WTC11 (cell line): ENCODE measurements around the gene MAP6.

ENCODE experiments used
- ATF1 ChIP-seq: sonication (generic); formaldehyde crosslinking; IDR thresholded peaks from 2 replicates; pipeline ENCODE4 v1.8.1; 2023; ENCODE audit warnings: mild to moderate bottlenecking, moderate library complexity, missing genetic modification reagents
- ELF4 ChIP-seq: sonication (generic); formaldehyde crosslinking; IDR thresholded peaks from 2 replicates; pipeline ENCODE4 v1.8.1; 2022; ENCODE audit warnings: low read depth, mild to moderate bottlenecking, moderate library complexity, missing genetic modification reagents
- ETV6 ChIP-seq: sonication (generic); formaldehyde crosslinking; IDR thresholded peaks from 2 replicates; pipeline ENCODE4 v1.8.1; 2022; ENCODE audit warnings: mild to moderate bottlenecking, missing genetic modification reagents
- MXD4 ChIP-seq: fragments of 250-450 bp; sonication (Bioruptor Pico); IDR thresholded peaks from 2 replicates; pipeline ENCODE4 v1.8.0; 2021; ENCODE audit warnings: mild to moderate bottlenecking, moderate library complexity, borderline replicate concordance
- MYBL2 ChIP-seq: sonication (generic); formaldehyde crosslinking; IDR thresholded peaks from 2 replicates; pipeline ENCODE4 v1.8.1; 2023; ENCODE audit warnings: mild to moderate bottlenecking, moderate library complexity, missing genetic modification reagents
- TEAD4 ChIP-seq: sonication (generic); formaldehyde crosslinking; IDR thresholded peaks from 2 replicates; pipeline ENCODE4 v1.8.0; 2022; ENCODE audit warnings: mild to moderate bottlenecking, missing genetic modification reagents
- TF ChIP-seq, protein P1 (sequence below): fragments of 200-600 bp; IDR thresholded peaks from 2 replicates; pipeline ENCODE4 v1.8.0; 2022; ENCODE audit warnings: antibody characterized with exemption
- TF ChIP-seq, protein P2 (sequence below): sonication (generic); formaldehyde crosslinking; IDR thresholded peaks from 2 replicates; pipeline ENCODE4 v1.8.1; 2023; ENCODE audit warnings: mild to moderate bottlenecking, missing genetic modification reagents, moderate library complexity
- TF ChIP-seq, protein P3 (sequence below): sonication (generic); formaldehyde crosslinking; IDR thresholded peaks from 2 replicates; pipeline ENCODE4 v1.8.1; 2023; ENCODE audit warnings: mild to moderate bottlenecking, moderate library complexity, missing genetic modification reagents
- TF ChIP-seq, protein P4 (sequence below): sonication (generic); formaldehyde crosslinking; IDR thresholded peaks from 2 replicates; pipeline ENCODE4 v1.8.1; 2023; ENCODE audit warnings: mild to moderate bottlenecking, missing genetic modification reagents
- TF ChIP-seq, protein P5 (sequence below): sonication (generic); formaldehyde crosslinking; IDR thresholded peaks from 2 replicates; pipeline ENCODE4 v1.8.1; 2022; ENCODE audit warnings: missing genetic modification reagents, borderline replicate concordance
- TF ChIP-seq, protein P6 (sequence below): sonication (generic); formaldehyde crosslinking; IDR thresholded peaks from 2 replicates; pipeline ENCODE4 v1.8.0; 2022; ENCODE audit warnings: mild to moderate bottlenecking, missing genetic modification reagents

DNA sequence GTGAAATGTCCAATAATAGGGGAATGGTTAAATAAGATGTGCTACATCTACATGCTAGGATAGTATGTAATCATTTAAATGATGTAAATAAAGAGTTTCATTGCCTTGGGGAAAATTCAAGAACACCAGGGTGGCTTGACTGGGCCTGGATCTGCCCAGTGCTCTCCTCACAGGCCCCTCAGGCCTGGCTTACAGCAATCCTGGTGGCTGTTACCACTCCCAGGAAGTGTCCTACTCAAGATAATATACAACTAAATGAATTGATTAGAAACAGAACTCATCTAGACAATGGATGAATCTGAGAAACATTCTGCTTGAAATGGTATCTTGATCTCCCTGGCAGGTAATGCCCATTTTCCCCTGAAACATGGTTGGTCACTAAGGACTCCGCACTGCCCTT is 30.8 kb downstream of the MAP6 start:
- TF ChIP-seq TEAD4 (CRISPR knock-in tag): no peak
- TF ChIP-seq, protein P1, sequence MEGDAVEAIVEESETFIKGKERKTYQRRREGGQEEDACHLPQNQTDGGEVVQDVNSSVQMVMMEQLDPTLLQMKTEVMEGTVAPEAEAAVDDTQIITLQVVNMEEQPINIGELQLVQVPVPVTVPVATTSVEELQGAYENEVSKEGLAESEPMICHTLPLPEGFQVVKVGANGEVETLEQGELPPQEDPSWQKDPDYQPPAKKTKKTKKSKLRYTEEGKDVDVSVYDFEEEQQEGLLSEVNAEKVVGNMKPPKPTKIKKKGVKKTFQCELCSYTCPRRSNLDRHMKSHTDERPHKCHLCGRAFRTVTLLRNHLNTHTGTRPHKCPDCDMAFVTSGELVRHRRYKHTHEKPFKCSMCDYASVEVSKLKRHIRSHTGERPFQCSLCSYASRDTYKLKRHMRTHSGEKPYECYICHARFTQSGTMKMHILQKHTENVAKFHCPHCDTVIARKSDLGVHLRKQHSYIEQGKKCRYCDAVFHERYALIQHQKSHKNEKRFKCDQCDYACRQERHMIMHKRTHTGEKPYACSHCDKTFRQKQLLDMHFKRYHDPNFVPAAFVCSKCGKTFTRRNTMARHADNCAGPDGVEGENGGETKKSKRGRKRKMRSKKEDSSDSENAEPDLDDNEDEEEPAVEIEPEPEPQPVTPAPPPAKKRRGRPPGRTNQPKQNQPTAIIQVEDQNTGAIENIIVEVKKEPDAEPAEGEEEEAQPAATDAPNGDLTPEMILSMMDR: no peak
- TF ChIP-seq, protein P2, sequence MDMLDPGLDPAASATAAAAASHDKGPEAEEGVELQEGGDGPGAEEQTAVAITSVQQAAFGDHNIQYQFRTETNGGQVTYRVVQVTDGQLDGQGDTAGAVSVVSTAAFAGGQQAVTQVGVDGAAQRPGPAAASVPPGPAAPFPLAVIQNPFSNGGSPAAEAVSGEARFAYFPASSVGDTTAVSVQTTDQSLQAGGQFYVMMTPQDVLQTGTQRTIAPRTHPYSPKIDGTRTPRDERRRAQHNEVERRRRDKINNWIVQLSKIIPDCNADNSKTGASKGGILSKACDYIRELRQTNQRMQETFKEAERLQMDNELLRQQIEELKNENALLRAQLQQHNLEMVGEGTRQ (CRISPR knock-in tag): no peak
- TF ChIP-seq, protein P3, sequence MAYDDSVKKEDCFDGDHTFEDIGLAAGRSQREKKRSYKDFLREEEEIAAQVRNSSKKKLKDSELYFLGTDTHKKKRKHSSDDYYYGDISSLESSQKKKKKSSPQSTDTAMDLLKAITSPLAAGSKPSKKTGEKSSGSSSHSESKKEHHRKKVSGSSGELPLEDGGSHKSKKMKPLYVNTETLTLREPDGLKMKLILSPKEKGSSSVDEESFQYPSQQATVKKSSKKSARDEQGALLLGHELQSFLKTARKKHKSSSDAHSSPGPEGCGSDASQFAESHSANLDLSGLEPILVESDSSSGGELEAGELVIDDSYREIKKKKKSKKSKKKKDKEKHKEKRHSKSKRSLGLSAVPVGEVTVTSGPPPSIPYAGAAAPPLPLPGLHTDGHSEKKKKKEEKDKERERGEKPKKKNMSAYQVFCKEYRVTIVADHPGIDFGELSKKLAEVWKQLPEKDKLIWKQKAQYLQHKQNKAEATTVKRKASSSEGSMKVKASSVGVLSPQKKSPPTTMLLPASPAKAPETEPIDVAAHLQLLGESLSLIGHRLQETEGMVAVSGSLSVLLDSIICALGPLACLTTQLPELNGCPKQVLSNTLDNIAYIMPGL: no peak
- TF ChIP-seq MYBL2: no peak
- no peak for TF ChIP-seq ETV6 (CRISPR knock-in tag)
- TF ChIP-seq ELF4 (CRISPR knock-in tag): no peak
- no peak for TF ChIP-seq MXD4 (CRISPR knock-in tag)
- TF ChIP-seq, protein P4, sequence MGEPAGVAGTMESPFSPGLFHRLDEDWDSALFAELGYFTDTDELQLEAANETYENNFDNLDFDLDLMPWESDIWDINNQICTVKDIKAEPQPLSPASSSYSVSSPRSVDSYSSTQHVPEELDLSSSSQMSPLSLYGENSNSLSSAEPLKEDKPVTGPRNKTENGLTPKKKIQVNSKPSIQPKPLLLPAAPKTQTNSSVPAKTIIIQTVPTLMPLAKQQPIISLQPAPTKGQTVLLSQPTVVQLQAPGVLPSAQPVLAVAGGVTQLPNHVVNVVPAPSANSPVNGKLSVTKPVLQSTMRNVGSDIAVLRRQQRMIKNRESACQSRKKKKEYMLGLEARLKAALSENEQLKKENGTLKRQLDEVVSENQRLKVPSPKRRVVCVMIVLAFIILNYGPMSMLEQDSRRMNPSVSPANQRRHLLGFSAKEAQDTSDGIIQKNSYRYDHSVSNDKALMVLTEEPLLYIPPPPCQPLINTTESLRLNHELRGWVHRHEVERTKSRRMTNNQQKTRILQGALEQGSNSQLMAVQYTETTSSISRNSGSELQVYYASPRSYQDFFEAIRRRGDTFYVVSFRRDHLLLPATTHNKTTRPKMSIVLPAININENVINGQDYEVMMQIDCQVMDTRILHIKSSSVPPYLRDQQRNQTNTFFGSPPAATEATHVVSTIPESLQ (CRISPR knock-in tag): no peak
- no peak for TF ChIP-seq ATF1 (CRISPR knock-in tag)
- TF ChIP-seq, protein P5, sequence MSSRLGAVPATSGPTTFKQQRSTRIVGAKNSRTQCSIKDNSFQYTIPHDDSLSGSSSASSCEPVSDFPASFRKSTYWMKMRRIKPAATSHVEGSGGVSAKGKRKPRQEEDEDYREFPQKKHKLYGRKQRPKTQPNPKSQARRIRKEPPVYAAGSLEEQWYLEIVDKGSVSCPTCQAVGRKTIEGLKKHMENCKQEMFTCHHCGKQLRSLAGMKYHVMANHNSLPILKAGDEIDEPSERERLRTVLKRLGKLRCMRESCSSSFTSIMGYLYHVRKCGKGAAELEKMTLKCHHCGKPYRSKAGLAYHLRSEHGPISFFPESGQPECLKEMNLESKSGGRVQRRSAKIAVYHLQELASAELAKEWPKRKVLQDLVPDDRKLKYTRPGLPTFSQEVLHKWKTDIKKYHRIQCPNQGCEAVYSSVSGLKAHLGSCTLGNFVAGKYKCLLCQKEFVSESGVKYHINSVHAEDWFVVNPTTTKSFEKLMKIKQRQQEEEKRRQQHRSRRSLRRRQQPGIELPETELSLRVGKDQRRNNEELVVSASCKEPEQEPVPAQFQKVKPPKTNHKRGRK (CRISPR knock-in tag): no peak
- TF ChIP-seq, protein P6, sequence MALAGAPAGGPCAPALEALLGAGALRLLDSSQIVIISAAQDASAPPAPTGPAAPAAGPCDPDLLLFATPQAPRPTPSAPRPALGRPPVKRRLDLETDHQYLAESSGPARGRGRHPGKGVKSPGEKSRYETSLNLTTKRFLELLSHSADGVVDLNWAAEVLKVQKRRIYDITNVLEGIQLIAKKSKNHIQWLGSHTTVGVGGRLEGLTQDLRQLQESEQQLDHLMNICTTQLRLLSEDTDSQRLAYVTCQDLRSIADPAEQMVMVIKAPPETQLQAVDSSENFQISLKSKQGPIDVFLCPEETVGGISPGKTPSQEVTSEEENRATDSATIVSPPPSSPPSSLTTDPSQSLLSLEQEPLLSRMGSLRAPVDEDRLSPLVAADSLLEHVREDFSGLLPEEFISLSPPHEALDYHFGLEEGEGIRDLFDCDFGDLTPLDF (CRISPR knock-in tag): no peak
